NOMO-1 treated with DMSO at 0.1 percent for 48 hours (cell line): ENCODE results near the gene TP53RK.

Experiments used
- DNase-seq: peaks from one replicate; lab custom pipeline; 2025; ENCODE audit not compliant: unreplicated experiment; lab: John Stamatoyannopoulos, UW

The TP53RK gene

DNA sequence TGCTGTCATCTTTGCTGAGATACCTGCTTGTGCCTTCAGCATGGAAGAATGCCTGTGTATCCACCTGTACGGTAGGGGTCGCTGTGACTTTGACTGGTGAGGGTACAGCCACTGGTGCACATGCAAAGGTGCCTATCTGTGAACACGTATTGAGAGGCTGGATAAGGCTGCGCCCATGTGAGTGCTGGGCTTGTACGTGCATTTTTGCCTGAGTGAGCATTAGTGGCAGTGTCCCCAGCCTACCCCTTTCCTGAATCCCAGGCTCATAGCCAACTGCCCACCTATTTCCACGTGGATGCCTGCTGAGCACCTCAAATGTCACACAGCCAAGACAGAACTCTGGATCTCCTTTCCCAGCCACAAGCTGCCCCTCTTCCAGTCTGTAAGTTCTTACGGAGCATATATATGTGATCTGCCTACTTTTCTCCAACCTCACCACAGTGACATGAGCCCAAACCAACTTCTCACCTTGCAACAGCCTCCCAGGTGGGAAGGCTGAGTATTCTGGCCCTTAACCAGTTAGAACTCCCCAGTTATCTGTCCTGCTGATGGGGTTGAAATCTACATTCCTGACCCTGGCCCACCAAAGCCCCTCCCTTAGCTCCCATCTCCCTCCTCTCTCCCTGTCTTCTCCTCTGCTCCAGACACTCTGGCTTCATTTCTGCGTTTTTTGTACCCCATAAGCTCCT, 19.1 kb upstream of the TP53RK start:
- DNase-seq: no peak

- DNase-seq: no peak
These were observed 17.0 kb upstream of the TP53RK start for GRCh38 chr20:46706242-46706641.

DNA sequence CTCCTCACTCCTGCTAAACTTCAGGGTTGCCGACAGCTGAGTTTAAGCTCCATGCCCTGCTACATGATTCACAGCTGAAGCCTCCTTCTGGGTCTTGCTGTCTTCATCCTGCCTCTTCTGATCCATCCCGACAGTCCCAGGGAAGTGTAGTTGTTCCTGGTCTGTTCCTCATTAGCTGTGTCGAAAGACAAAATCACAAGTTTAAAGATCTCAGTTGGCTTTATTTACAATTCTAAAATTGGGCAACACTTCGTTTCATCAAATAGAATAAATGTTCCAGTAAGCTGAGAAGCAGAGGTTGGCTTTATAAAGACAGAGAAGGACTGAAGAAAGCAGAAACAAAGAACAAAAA, 16.1 kb upstream of the TP53RK start:
- DNase-seq: no peak

- no peak for DNase-seq
These were observed 15.6 kb upstream of the TP53RK start for GRCh38 chr20:46704714-46705377.

DNA sequence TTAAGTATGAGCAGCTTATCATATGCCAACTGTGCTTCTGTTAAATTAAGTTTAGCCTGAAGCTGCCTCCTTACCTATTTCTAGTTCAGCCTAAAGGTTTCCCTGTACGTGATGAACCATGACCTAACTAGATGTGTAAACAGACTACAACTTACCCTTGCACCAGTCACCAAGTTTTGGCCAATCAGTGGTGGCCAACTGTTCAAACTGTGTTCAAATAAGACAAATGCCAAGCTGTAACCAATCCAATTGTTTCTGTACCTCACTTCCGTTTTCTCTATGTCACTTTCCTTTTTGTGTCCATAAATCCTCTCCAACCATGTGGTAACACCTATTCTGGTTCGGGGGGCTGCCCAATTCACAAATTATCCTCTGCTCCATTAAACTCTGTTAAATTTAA, 14.2 kb upstream of the TP53RK start:
- no peak for DNase-seq

DNA sequence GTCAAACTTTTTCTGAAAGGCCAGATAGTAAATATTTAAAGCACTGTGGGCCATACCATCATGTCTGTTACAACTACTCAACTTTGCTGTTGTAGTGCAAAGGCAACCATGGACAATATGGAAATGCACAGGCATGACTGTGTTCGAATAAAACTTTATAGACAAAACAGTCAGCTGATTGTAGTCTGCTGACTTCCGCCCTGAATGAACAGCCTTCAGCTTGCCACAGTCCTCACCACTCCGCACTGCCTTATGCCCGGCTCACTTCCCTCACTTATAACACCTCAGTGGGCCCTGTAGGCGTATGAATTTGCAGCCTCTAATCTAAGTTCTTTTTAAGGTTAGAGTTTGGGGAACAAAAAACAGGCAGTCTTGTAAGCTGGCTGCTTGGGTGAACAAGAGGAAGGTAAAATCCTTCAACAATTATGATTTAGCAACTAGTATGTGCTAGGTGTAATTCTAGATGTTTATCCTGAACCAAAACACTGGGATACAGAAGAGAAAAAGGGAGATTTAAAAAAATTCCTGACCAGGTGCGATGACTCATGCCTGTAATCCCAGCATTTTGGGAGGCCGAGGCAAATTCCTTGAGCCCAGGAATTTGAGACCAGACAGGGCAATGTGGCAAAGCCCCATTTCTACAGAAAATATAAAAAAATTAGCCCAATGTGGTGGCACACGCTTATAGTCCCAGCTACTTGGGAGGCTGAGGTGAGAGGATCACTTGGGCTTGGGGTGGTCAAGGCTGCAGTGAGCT, 13.4 kb upstream of the TP53RK start:
- DNase-seq: no peak

DNA sequence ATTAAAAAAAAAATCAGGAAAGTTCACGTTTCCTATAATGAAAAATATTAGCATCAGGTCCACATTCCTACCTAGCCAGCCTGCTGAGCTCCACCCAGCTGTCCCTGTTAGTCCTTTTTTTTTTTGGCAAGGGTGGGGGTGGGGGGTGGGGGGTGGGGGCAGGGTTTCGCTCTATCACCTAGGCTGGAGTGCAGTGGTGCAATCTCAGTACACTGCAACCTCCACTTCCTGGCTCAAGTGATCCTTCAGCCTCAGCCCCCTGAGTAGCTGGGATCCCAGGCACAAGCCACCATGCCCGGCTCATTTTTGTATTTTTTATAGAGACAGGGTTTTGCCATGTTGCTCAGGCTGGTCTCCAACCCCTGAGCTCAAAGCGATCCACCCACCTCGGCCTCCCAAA, 12.7 kb upstream of the TP53RK start:
- DNase-seq: no peak

DNA sequence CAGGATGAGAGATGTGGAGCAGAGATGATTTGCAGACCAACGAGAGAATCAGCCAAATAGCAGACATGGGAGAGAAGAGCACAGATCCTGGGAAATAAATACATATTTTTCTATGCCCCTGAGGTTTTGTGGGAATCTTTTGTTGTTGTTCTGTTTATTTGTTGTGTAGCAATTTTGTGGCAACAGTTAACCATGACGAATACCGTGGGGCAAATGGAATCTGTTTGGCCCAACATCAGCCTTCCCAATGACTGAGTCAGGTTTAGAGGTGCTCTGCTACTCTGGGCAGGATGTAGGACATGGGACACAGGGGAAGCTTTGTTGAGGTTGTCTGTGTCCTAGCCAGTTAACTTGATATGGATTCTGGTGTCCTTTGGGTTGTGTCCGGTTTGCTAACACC, 12.3 kb upstream of the TP53RK start:
- DNase-seq: no peak

DNA sequence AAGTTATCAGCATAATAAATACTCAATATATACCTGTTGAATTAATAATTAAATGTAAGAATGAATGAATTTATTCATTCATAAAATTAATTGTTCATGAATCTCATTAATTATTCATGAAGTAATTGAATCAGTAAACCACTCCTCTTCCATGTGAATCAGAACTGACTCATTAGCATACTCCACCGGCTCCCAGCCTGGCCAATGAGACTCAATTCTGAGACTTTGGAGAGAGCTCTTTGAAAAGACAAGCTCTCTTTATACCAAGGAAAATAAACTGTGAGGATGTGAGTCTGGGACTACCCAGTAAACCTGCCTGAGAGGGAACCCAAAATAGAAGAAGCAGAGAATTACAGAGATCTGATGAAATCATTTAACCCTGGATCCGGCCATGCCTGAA, 11.8 kb upstream of the TP53RK start:
- no peak for DNase-seq

- no peak for DNase-seq
These were observed 11.2 kb upstream of the TP53RK start for GRCh38 chr20:46700481-46700880.

DNA sequence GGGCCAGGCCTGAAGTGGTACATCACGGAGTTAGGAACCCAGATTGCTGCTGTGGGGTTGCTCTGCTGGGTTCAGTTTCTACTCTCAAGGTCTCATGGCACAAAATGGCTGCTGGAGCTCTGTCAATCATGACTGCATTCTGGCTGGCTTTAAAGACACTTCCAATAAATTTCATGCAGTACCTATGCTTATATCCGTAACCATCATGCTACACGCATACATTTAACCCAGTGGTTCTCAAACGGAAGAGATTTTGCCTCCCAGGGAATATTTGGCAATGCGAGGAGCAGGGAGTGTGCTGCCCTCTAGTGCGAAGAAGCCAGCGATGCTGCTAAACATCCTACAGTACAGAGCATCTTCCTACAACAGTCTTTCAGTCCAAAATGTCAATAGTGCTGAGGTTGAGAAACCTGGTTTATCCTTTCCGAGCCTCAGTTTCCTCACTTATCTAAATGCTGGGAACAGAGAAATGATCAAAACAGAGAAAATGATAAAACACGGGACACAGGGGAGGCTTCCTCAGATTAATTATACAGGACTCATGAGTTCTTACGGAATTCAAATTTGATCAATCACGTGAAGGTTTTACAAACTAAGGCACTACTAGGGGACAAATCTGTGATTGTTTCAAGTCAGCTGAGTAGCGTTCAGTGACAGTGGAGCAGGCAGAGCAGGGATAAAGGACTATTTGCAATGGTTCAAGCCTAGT, 10.6 kb upstream of the TP53RK start:
- DNase-seq: peak; percentile 61

DNA sequence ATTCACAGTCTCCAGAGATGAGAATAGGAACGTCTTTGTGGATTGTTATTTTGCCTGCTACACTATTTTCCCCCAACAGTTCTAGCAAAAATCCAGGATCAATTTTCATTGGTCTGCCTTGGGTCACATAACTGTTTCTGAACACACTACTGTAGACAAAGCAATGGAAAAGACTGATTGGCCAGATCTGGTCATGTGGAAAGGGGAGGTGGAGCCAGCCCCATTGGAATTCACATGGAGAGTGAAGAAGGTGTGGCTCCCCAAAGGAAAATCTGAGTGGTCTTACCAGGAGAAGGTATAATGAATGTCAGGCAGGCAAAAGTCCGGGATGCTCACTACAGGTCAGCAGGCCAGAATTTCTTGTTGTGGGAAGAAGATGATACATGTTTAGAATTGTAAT, 9.5 kb upstream of the TP53RK start:
- DNase-seq: no peak

- no peak for DNase-seq
These were observed 7.6 kb upstream of the TP53RK start for GRCh38 chr20:46696791-46697279.

GRCh38 chr20:46695892-46696291, 6.6 kb upstream of the TP53RK start:
- DNase-seq: peak; percentile 82

- peak; percentile 95 for DNase-seq
These were observed 5.2 kb upstream of the TP53RK start for GRCh38 chr20:46694484-46694883.

GRCh38 chr20:46691196-46691595, 2.0 kb upstream of the TP53RK start:
- DNase-seq: no peak

DNA sequence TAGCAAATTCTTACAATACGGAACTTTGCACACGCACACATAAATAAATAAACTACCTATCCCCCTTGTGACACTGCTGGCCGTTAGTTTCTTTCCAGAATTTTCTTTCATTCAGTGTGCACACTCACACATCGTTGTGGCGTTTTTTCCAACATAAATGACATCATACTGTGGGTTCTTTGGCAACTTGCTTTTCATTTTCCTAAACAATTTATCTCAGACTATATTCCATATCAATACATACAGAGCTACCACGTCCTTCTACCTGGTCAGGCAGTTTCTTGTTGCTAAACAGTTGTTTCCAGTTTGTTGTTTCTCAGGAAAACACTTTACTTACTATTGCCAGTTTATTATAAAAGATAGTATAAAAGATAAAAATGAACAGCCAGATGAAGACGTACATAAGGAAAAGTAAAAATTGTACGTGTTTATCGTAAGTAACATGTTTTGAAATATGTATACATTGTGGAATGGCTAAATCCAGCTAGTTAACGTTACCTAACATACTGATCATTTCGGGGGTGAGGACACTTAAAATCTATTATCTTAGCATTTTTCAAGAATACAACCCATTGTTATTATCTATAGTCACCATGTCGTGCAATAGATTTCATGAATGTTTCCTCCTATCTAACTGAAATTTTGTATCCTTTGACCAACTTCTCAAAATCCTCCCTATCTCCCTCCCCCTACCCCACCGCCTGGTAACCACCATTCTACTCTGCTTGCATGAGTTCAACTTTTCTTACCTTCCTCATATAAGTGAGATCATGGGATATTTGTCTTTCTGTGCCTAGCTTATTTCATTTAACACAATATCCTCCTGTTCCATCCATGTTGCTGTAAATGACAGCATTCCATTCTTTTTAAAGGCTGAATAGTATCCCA, 1.2 kb upstream of the TP53RK start:
- DNase-seq: peak; percentile 76

DNA sequence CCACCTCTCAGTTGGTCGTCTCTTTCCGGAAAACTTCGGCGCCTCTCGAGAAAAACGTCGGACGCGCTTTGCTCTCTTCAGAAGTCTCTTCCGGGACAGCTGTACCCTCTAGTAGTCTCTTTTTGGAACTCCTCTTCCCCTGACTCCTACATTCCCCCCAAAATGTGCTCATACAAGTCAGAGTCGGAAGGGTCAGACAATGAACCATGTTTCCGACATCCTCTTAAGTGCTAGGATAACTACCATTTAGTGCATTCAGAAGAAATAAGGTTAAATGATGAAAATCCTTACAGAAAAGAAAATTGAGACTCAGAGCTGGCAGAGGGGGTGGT, 476 bp upstream of the TP53RK start:
- DNase-seq: no peak

DNA sequence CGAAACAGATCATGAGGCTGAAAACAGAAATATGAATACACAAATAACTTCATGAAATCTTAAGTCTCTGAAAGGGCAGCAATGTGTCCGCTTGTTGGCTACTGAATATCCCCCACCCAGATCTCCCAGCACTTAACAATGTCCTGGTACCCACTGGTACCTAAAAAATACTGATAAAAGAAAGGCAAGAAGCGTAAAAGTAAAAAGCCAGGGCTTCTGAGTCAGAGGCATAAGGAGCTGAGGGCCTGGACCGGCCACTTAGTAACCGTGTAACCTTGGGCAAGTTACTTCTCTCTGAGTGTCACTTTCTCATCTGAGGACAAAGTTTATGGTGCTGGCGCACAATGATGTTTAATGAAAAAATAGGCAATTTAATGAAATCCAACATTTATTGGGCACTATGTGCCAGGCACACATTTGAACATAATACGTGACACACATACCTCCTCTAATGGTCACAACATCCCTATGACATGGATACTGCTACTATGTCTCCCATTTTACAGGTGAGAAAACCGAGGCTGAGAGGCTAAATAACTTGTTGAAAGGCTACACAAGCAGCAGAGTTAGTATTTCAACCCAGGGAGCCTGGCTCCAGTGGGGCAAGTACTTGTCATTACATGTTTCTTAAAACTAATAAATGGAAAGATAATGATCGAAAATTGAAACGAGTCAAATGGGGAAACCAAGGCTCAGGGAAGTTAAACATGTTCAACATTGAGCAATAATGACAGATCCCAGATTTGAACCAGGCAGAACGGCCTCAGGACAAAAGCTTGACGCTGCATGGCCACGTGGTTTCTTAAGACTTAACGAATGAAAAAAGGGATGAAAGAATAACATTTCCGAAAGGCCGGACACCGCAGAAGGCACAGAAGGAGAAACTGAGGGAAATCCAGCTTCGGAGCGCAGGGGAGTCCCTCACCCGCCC, 828 bp downstream of the TP53RK start:
- no peak for DNase-seq
